Natural killer cell (primary cell): ENCODE data around the gene CLASP1. TPM values are rescaled to one million over a fixed set of nuclear protein-coding genes. Genes with fewer than 3 reads are reported as not detected.

Experiments
- ATAC-seq, 3 donors: fragments of 150-1000 bp in 2 of 3; fragments of 200-7000 bp in 1 of 3; cut with Tn5 transposase; 1 replicate in 1 of 3; 2 replicates in 2 of 3; pipeline ENCODE4 v1.10.0; 2021; ENCODE audit warnings: mild to moderate bottlenecking in 2 of 3, moderate library complexity in 2 of 3
- DNase-seq, 2 donors: peaks; one replicate each; pipeline versions ENCODE4 v3.0.0 to v3.0.0-alpha.2; 2013 to 2021; ENCODE audit warnings: mixed read lengths in 1 of 2
- H3K27ac ChIP-seq: one replicate; pipeline ENCODE4 v1.5.1; 2013; ENCODE audit warnings: mild to moderate bottlenecking, low read length
- H3K27me3 ChIP-seq: one replicate; pipeline ENCODE4 v1.6.1; 2013; ENCODE audit warnings: low read length; ENCODE audit not compliant: control insufficient read depth, insufficient read depth
- H3K36me3 ChIP-seq: one replicate; pipeline ENCODE4 v1.6.1; 2013; ENCODE audit warnings: low read length; ENCODE audit not compliant: control insufficient read depth, insufficient read depth
- H3K4me1 ChIP-seq: one replicate; pipeline ENCODE4 v1.6.1; 2013; ENCODE audit warnings: low read length; ENCODE audit not compliant: control insufficient read depth, insufficient read depth
- H3K4me3 ChIP-seq: one replicate; pipeline ENCODE4 v1.5.1; 2013; ENCODE audit warnings: low read length
- H3K9me3 ChIP-seq: one replicate; pipeline ENCODE4 v1.6.1; 2013; ENCODE audit warnings: low read length; ENCODE audit not compliant: control insufficient read depth, insufficient read depth
- H3K27ac Mint-ChIP-seq, 2 donors: one replicate each; pipeline ENCODE4 v1.8.0; 2022; ENCODE audit warnings: mild to moderate bottlenecking in 2 of 2, mixed read lengths in 2 of 2, moderate library complexity in 1 of 2
- H3K27me3 Mint-ChIP-seq, 2 donors: one replicate each; pipeline ENCODE4 v1.8.0; 2022; ENCODE audit warnings: low read depth in 2 of 2, mixed read lengths in 2 of 2
- H3K36me3 Mint-ChIP-seq: one replicate; pipeline ENCODE4 v1.8.0; 2022; ENCODE audit warnings: mixed read lengths
- H3K4me1 Mint-ChIP-seq, 2 donors: one replicate each; pipeline ENCODE4 v1.8.0; 2022; ENCODE audit warnings: mixed read lengths in 2 of 2
- H3K4me3 Mint-ChIP-seq: one replicate; pipeline ENCODE4 v1.8.0; 2022; ENCODE audit warnings: mild to moderate bottlenecking, moderate library complexity, mixed read lengths
- H3K9me3 Mint-ChIP-seq, 2 donors: one replicate each; pipeline ENCODE4 v1.8.0; 2022; ENCODE audit warnings: mixed read lengths in 2 of 2
- CTCF ChIP-seq: fragments of 200-600 bp; IDR thresholded peaks from one replicate; pipeline ENCODE4 v1.8.0; 2022; ENCODE audit warnings: antibody characterized with exemption
- WGBS: methylation state at CpG from one replicate; pipeline ENCODE4 v1.1.7; 2013; ENCODE audit warnings: missing lambda C conversion rate; ENCODE audit not compliant: insufficient coverage; 5-methylcytosine and 5-hydroxymethylcytosine counted together
- intact Hi-C: fragments of 100-400 bp; cut with micrococcal nuclease; formaldehyde crosslinking; loops from one replicate; pipeline ENCODE4 v1.14.2; 2022
- total RNA-seq, 4 donors: library from RNA; stranded (reverse); fragments of 120-200 nt in 1 of 4; gene quantifications; one replicate each; pipeline versions ENCODE4 v1.2.3 to v1.2.4, GENCODE V29; 2013 to 2022

Gene CLASP1
- total RNA-seq, 3 donors from 2014 or later (not counting 1 experiment from before 2014, with no cell fraction given): 125 to 142 (median 127) TPM

DNA sequence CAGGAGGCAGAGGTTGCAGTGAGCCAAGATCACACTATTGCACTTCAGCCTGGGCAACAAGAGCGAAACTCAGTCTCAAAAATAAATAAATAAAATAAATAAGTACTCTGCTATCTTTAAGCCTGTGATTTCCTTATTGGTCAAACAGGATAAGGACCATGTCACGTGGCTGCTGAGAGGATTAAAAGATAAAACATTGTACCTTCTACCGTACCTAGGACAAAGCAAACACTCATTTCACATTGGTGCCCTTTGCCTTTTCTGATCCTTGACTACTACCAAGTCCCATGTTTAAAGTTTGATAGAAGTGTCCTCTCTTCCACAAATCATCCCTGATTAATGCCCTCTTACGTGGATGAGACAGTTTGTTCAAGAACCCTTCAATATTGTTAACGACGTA is 244.0 kb downstream of the CLASP1 start:
- Histone ChIP-seq H3K9me3 (no peaks in the 10 kb centered on the region), H3K27ac (no peak overlapping the region), H3K36me3 (peaks cover 93% of the 10 kb centered on the region), H3K27me3 (no peaks in the 10 kb centered on the region), H3K4me3 (no peak overlapping the region), H3K4me1 (no peaks in the 10 kb centered on the region)
- H3K4me1 Mint-ChIP-seq: peaks cover 0 to 7% of the 10 kb centered on the region in 2 donors
- ATAC-seq (no peak), DNase-seq (no peak)
- H3K9me3 Mint-ChIP-seq: no peaks in the 10 kb centered on the region
- intact Hi-C loops: no loop called here
- H3K36me3 Mint-ChIP-seq: peaks cover 28% of the 10 kb centered on the region
- no peaks in the 10 kb centered on the region for H3K27me3 Mint-ChIP-seq
- no peak for TF ChIP-seq CTCF
- H3K4me3 Mint-ChIP-seq: no peak overlapping the region
- WGBS: 93% methylated on average over 6 of the region's 6 CpGs
- no peak overlapping the region for H3K27ac Mint-ChIP-seq

DNA sequence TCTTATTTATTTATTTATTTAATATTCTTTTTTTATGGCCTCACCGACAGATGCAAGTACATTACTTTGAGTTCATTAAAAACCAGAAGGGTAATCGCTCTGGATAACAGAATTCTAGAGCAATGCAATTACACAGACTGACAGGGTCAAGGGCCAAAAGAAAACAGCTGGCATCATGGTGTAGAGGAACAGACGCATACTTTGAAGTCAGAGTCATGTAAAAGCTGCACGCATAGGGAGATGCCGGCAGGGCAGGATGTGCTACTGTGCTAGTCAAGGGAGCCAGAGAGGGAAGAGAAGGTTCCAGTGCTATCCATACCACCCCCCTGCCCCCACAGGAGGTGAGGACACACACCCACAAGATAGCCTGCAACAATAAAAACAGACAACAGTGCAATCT is 249.1 kb downstream of the CLASP1 start:
- peaks cover 14% of the 10 kb centered on the region for H3K36me3 Mint-ChIP-seq
- no peak overlapping the region for H3K27ac Mint-ChIP-seq
- TF ChIP-seq CTCF: no peak
- Histone ChIP-seq H3K27me3 (no peaks in the 10 kb centered on the region), H3K36me3 (peaks cover 89% of the 10 kb centered on the region), H3K4me3 (no peak overlapping the region), H3K4me1 (no peaks in the 10 kb centered on the region), H3K9me3 (no peaks in the 10 kb centered on the region), H3K27ac (no peak overlapping the region)
- no peaks in the 10 kb centered on the region for H3K27me3 Mint-ChIP-seq
- DNase-seq: no peak
- over 99% methylated on average over 5 of the region's 5 CpGs for WGBS
- H3K4me3 Mint-ChIP-seq: no peak overlapping the region
- peaks cover 0 to 7% of the 10 kb centered on the region in 2 donors for H3K4me1 Mint-ChIP-seq
- H3K9me3 Mint-ChIP-seq: no peaks in the 10 kb centered on the region
- intact Hi-C loops: loop anchor here (5.0 kb wide), 1 partner anchor 337 kb away; the partner anchor contains the start of gene NIFK
- no peak for ATAC-seq

DNA sequence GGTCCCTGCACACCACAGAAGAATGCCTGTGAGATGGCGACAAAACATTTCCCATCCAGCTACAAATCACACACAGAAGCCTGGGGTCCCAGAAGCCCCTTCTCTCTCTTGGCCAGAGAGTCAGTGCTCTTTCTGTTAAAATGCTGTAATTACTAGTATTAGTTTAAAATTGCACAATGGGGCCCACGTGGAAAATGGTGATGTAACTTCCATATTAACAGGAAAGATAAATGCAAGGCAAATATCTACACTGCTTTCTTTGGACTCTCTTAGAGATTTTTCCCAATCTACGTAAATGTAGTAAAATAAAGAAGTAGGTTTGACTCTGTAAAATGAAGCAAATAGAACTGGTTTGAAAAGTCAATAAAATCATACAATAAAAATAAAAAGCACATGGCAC is 250.4 kb downstream of the CLASP1 start:
- DNase-seq: no peak
- peaks cover 0 to 7% of the 10 kb centered on the region in 2 donors for H3K4me1 Mint-ChIP-seq
- H3K36me3 Mint-ChIP-seq: peaks cover 14% of the 10 kb centered on the region
- no peaks in the 10 kb centered on the region for H3K9me3 ChIP-seq
- WGBS: no CpG with 5 or more reads among the region's 3 CpGs
- no peaks in the 10 kb centered on the region for H3K27me3 Mint-ChIP-seq
- H3K4me3 ChIP-seq: no peak overlapping the region
- H3K4me1 ChIP-seq: no peaks in the 10 kb centered on the region
- no peak overlapping the region for H3K4me3 Mint-ChIP-seq
- ATAC-seq: no peak
- H3K27ac Mint-ChIP-seq: peak overlapping the region in 1 of 2 donors; percentile 32
- no peaks in the 10 kb centered on the region for H3K9me3 Mint-ChIP-seq
- TF ChIP-seq CTCF: no peak
- no peak overlapping the region for H3K27ac ChIP-seq
- intact Hi-C loops: no loop called here
- peaks cover 85% of the 10 kb centered on the region for H3K36me3 ChIP-seq
- no peaks in the 10 kb centered on the region for H3K27me3 ChIP-seq

DNA sequence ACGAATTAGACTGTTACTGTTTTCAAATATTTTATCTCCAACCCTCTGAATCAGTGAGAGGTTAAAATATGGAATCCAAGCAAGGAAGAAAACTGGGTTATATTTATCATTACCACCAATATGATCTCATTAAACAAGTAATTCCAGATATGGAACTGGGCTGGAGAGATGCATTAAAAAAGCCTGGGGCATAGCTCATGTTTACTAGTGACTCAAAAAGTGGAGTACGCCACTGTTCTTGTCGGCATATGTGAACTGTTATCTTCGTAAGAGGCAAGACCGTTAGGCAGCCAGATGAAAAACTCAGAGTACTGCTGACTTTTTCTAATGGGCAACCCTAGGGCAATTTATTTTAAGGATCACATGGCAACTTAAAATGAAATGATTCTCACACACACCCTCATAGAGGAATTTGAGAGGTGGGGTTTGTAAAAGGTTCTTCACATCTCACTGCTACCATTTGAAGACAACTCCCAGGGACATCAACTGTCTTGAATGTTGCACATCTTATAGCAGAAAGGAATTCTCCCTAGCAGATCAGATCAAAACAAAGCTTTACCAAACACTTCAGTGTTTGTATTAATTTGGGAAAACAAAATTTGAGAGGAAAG is 259.1 kb downstream of the CLASP1 start:
- H3K4me1 Mint-ChIP-seq: peaks cover 0 to under 1% of the 10 kb centered on the region in 2 donors
- Histone ChIP-seq H3K4me1 (no peaks in the 10 kb centered on the region), H3K4me3 (no peak overlapping the region), H3K27ac (no peak overlapping the region), H3K9me3 (no peaks in the 10 kb centered on the region), H3K36me3 (peaks cover 53% of the 10 kb centered on the region), H3K27me3 (no peaks in the 10 kb centered on the region)
- intact Hi-C loops: no loop called here
- ATAC-seq (no peak), DNase-seq (no peak)
- no peaks in the 10 kb centered on the region for H3K9me3 Mint-ChIP-seq
- H3K27ac Mint-ChIP-seq: peak overlapping the region in 1 of 2 donors; percentile 21
- no peaks in the 10 kb centered on the region for H3K27me3 Mint-ChIP-seq
- H3K4me3 Mint-ChIP-seq: no peak overlapping the region
- WGBS: 98% methylated on average over 4 of the region's 5 CpGs
- TF ChIP-seq CTCF: no peak
- H3K36me3 Mint-ChIP-seq: peaks cover 9% of the 10 kb centered on the region
